Measurements from ENCODE around the gene C10orf71.
A peak's percentile ranks its signal among the peaks of the same experiment; 100 is the strongest.

The C10orf71 gene

DNA sequence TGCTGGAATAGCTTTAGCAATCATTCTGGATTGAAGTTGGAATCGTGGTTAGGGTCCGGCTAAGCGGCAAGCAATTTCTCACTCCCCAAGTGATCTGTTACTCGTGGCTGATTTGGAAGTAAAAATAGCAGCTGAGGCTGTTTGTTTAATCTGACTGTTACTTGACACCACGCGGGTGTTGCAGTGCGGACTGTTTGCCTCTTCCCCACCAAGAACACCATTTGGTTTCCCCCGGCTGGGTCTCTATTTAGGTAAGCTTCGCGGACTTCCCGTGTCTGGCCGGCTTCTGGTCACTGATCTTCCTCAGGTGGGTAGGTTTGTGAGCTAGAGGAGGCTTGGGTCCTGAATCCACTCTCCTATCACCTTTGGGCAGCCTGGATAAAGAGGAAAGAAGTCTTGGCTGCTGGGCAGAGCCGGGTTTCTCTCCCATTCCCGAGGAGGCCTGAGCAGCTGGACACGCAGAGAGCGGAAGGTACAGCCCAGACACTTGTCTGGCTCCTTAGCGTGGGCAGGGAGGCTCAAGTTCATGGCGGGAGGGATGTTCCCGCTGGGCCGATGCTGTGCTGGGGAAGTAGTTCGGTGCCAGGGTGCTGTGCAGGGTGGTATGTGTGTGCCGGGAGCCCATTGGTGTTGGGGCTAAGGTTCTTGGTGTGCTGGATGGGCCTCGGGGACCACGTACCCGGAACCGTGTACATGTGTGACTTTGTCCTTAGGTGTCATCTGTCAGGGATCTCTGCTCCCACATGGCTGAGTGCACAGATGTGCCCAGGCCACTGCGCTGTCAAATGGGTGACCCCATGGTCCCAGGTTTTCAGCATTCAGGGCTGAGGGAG is at the start of gene C10orf71:
Gene C10orf71 (plus strand): TSS at position 188 of the 833 bp plus-strand sequence. CDS start 23,376 bp downstream, outside the sequence.
- no peak for DNase-seq

GRCh38 chr10:49252313-49253034 is 46.5 kb upstream of the C10orf71 start:
- DNase-seq = no peak

GRCh38 chr10:49253340-49253906 is 45.5 kb upstream of the C10orf71 start:
- DNase-seq = peak; percentile 59 to 69

GRCh38 chr10:49254150-49254549 is 44.8 kb upstream of the C10orf71 start:
- no peak for DNase-seq

GRCh38 chr10:49254556-49255318 is 44.2 kb upstream of the C10orf71 start:
- DNase-seq = peak; percentile 96

GRCh38 chr10:49255883-49256282 is 43.1 kb upstream of the C10orf71 start:
- no peak for DNase-seq

- peak; percentile 90 to 93 for DNase-seq
Observed at GRCh38 chr10:49257154-49257553, 41.8 kb upstream of the C10orf71 start.

GRCh38 chr10:49257626-49258349 is 41.2 kb upstream of the C10orf71 start:
- no peak for DNase-seq

DNA sequence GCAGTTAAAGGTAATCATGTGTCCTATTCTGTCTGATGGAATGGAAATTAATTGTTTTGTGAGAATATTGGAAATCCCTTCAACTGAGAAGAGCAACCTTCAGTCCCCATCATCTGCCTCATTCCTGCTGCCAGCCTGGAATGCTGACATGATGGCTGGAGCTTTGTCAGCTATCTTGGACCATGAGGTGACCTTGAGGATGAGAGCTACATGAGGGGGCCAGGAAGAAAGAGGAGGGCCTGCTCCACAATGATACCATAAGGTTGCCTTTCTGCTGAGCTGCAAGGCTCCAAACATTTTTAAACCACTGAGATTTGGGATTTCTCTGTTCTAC is 40.7 kb upstream of the C10orf71 start:
- DNase-seq = no peak

GRCh38 chr10:49260644-49261296 is 38.2 kb upstream of the C10orf71 start:
- DNase-seq = no peak

GRCh38 chr10:49263591-49263990 is 35.4 kb upstream of the C10orf71 start:
- no peak for DNase-seq

GRCh38 chr10:49264177-49264677 is 34.7 kb upstream of the C10orf71 start:
- no peak for DNase-seq

DNA sequence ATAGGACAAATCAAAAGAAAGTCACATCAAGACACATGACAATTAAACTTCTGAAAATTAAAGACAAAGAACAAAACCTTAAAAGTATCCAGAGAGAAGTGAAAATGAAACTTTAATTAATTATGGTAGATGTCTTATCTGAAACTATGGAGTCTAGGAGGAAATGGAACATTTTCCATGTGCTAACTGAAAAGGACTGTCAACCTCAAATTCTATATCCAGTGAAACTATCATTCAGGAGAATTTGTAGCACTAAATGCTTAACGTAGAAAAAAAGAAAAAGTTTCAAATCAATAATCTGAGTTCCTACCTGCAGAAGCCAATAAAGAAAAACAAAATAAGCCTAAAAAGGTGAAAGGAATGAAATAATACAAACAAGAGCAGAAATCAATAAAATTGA is 33.1 kb upstream of the C10orf71 start:
- no peak for DNase-seq

DNA sequence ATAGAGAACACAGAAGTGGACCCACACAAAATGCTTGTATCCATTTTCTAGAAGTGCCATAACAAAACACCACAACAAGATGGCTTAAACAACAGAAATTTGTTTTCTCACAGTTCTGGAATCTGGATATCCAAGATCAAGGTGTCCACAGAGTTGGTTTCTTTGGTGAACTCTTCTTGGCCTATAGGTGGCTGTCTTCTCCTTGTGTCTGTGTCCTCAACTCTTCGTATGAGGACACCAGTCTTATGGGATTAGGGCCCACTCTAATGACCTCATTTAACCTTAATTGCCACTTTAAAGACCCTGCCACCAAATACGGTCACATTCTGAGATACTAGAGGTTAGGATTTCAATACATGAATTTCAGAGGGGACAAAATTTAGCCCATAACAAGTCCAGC is 30.8 kb upstream of the C10orf71 start:
- DNase-seq = no peak

DNA sequence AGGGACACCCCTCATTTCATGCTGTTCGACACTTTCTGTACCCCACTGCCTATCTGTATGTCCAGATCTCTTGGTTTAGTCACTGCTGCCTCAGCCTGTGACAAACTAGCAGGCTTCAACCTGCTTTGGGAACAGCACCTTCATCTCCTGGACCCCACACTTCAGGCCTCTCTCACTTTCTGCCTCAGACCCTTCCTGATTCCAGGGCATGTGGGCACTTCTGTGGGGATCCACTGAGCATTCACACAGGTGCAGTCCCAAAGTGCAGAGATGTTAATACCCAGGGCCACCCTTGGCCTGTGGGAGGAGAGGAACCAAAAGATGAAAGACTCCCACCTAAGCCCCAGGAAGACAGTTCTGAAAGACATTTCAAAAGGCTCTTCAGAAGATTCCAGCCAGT is 29.4 kb upstream of the C10orf71 start:
- no peak for DNase-seq

- DNase-seq = no peak
Observed at GRCh38 chr10:49270565-49270964, 28.4 kb upstream of the C10orf71 start.

GRCh38 chr10:49271346-49271745 is 27.6 kb upstream of the C10orf71 start:
- DNase-seq = no peak

DNA sequence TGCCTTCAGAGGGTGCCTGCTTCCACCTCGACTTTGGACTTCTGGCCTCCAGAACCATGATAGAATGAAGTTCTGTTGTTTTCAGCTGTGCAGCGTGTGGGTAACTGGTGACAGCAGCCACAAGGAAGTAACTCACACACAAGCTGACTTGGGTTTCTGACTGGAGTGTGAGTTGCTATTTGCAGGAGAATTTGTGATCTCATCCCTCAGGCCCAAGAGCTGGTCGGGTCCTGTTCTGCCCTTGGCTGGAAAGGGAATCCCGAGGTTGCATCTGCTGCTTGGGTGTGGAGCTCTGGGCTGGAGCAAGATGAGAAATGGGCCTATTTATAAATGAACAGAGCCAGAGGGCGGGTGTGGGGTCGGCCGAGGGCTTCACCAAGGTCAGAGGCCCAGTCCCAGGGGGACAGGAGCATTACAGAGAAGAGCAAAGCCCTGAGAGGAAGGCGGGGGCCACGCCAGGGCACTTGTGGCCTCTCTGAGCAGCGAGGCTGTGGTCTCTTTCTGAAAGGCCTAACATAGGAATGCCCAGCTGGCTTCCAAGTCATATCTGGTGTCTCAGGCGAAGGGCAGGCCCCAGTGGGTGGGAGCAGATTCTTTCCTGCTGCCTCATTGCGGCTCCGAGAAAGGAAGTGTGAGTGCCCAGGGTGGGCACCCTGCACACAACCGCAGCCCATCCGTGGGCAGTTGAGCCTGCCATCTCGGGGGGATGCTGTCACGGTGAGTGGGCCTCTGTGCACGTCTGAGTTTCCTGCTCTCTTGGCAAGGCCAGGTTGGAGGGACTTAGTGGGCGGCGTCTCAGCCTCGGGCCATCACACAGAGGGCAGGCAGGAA is 26.5 kb upstream of the C10orf71 start:
- no peak for DNase-seq

DNA sequence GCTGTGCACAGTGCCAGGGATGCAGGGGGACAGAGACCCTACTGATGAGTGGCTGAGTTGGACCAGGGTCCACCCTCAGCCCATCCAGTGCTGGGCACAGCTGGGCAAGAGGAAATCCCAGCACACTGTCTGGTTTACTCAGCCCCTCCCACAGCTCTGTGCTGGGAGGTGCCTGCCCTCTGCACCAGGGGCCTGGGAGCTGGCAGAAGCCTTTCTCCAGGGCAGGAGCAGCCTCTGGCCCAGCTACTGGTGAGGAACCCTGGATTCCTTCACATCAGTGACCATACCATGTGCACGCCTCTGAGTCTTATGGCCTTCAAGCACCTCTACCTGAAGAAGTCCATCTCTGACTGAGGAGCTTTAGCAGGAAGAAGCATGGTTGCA is 25.9 kb upstream of the C10orf71 start:
- no peak for DNase-seq

DNA sequence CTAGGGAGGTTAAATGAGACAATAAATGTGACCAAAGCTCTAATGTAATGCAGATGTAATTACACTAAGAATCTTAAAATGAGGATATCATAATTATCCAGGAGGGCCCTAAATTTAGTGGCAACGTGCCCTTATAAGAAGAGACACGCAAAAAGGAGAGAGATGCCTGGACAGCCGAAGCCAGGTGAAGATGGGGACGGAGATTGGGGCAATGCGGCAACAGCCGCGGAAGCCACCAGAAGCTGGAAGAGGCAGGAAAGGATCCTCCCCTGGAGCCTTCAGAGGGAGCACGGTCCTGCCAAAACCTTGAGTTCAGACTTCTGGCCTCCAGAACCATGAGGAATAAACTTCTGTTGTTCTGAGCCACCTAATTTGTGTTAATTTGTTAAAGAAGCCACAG is 25.3 kb upstream of the C10orf71 start:
- DNase-seq = no peak

DNA sequence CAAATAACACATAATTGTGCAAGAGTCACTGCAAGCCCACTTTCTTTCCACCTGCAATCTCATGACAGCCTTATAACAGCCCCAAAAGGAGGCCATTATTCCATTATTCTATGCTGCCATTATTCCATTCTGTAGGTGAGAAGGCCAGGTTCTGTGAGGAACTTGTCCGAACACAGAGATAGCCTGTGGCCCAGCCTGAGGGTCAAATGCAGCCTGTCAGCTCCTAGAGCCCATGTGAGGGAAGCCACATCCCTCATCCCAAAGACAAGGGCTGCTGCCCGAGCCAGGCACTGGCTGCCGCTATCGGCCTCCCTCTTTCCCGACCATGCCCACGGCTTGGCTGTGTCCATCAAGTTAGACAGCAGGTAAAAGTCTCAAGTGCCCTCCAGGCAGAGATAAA is 24.1 kb upstream of the C10orf71 start:
- DNase-seq = no peak

All from Kasumi-1 (cell line).